H9 (cell line): ENCODE measurements around the gene ABR. TPM values are rescaled to one million over a fixed set of nuclear protein-coding genes. Genes with fewer than 3 reads are reported as not detected.

Experiments used
- DNase-seq: peaks from one replicate; pipeline ENCODE4 v3.0.0-alpha.2; 2017
- H2AFZ ChIP-seq: one replicate; pipeline ENCODE4 v1.6.1; 2013; ENCODE audit warnings: mild to moderate bottlenecking, low read length, control low read depth, moderate library complexity
- H2AK5ac ChIP-seq: 2 replicates; pipeline ENCODE4 v1.6.1; 2013; ENCODE audit warnings: low read length, control low read depth, mixed read lengths; ENCODE audit not compliant: insufficient read length
- H2BK120ac ChIP-seq: one replicate; pipeline ENCODE4 v1.6.1; 2013; ENCODE audit warnings: low read depth, mild to moderate bottlenecking, low read length, control low read depth, inconsistent platforms; ENCODE audit not compliant: poor library complexity, severe bottlenecking
- H2BK12ac ChIP-seq: 2 replicates; pipeline ENCODE4 v1.6.1; 2013; ENCODE audit warnings: low read length, control low read depth, mixed read lengths, low read depth; ENCODE audit not compliant: insufficient read length
- H2BK15ac ChIP-seq: 2 replicates; pipeline ENCODE4 v1.6.1; 2013; ENCODE audit warnings: low read depth, low read length, control low read depth
- H2BK20ac ChIP-seq: one replicate; pipeline ENCODE4 v1.6.1; 2013; ENCODE audit warnings: low read depth, mild to moderate bottlenecking, low read length, control low read depth, inconsistent platforms; ENCODE audit not compliant: poor library complexity, severe bottlenecking
- H2BK5ac ChIP-seq: 2 replicates; pipeline ENCODE4 v1.6.1; 2013; ENCODE audit warnings: low read length, control low read depth, mixed read lengths; ENCODE audit not compliant: insufficient read length
- H3K14ac ChIP-seq: 2 replicates; pipeline ENCODE4 v1.6.1; 2013; ENCODE audit warnings: low read length, control low read depth; ENCODE audit not compliant: insufficient read depth
- H3K18ac ChIP-seq: 2 replicates; pipeline ENCODE4 v1.6.1; 2013; ENCODE audit warnings: low read depth, mild to moderate bottlenecking, mixed read lengths, low read length, control low read depth; ENCODE audit not compliant: insufficient read length
- H3K23ac ChIP-seq: 2 replicates; pipeline ENCODE4 v1.6.1; 2013; ENCODE audit warnings: low read length, control low read depth, mixed read lengths, low read depth; ENCODE audit not compliant: insufficient read length
- H3K23me2 ChIP-seq: 2 replicates; pipeline ENCODE4 v1.6.1; 2013; ENCODE audit warnings: low read depth, mild to moderate bottlenecking, mixed read lengths, low read length, control low read depth; ENCODE audit not compliant: insufficient read length, poor library complexity, severe bottlenecking
- H3K27ac ChIP-seq: 2 replicates; pipeline ENCODE4 v1.5.1; 2013; ENCODE audit warnings: low read length, control low read depth, mixed read lengths, low read depth; ENCODE audit not compliant: insufficient read length
- H3K27me3 ChIP-seq: 2 replicates; pipeline ENCODE4 v1.6.1; 2013; ENCODE audit warnings: low read length, control low read depth, inconsistent platforms; ENCODE audit not compliant: insufficient read depth
- H3K4ac ChIP-seq: 2 replicates; pipeline ENCODE4 v1.6.1; 2013; ENCODE audit warnings: low read depth, mild to moderate bottlenecking, control low read depth, inconsistent platforms, low read length, moderate library complexity
- H3K4me1 ChIP-seq: 2 replicates; pipeline ENCODE4 v1.6.1; 2013; ENCODE audit warnings: low read length, control low read depth, inconsistent platforms; ENCODE audit not compliant: insufficient read depth
- H3K4me2 ChIP-seq: 2 replicates; pipeline ENCODE4 v1.6.1; 2013; ENCODE audit warnings: low read length, control low read depth, mixed read lengths; ENCODE audit not compliant: insufficient read length, insufficient read depth
- H3K56ac ChIP-seq: 2 replicates; pipeline ENCODE4 v1.6.1; 2013; ENCODE audit warnings: low read depth, mild to moderate bottlenecking, mixed read lengths, low read length, control low read depth; ENCODE audit not compliant: insufficient read length
- H3K79me1 ChIP-seq: 2 replicates; pipeline ENCODE4 v1.6.1; 2013; ENCODE audit warnings: low read depth, mild to moderate bottlenecking, moderate library complexity, low read length, control low read depth, inconsistent platforms; ENCODE audit not compliant: insufficient read depth, poor library complexity, severe bottlenecking
- H3K79me2 ChIP-seq: 2 replicates; pipeline ENCODE4 v1.6.1; 2013; ENCODE audit warnings: low read length, control low read depth, inconsistent platforms; ENCODE audit not compliant: insufficient read depth
- H3K9ac ChIP-seq: 2 replicates; pipeline ENCODE4 v1.6.1; 2013; ENCODE audit warnings: low read length, control low read depth, mixed read lengths; ENCODE audit not compliant: insufficient read length; ENCODE audit errors: extremely low read depth
- H3K9me3 ChIP-seq: one replicate; pipeline ENCODE4 v1.6.1; 2013; ENCODE audit warnings: low read depth, low read length, inconsistent platforms; ENCODE audit not compliant: control insufficient read depth
- H3T11ph ChIP-seq: one replicate; pipeline ENCODE4 v1.6.1; 2013; ENCODE audit warnings: mild to moderate bottlenecking, low read length, control low read depth, inconsistent platforms
- H4K20me1 ChIP-seq: one replicate; pipeline ENCODE4 v1.6.1; 2013; ENCODE audit not compliant: control insufficient read depth, insufficient read length, insufficient read depth
- H4K5ac ChIP-seq: 2 replicates; pipeline ENCODE4 v1.6.1; 2013; ENCODE audit warnings: low read depth, mild to moderate bottlenecking, mixed read lengths, low read length, control low read depth; ENCODE audit not compliant: insufficient read length
- H4K8ac ChIP-seq: replicated peaks from 2 replicates; pipeline ENCODE4 v1.6.1; 2013; ENCODE audit warnings: low read length, control low read depth, mixed read lengths, low read depth; ENCODE audit not compliant: insufficient read length
- H4K91ac ChIP-seq: 2 replicates; pipeline ENCODE4 v1.6.1; 2013; ENCODE audit warnings: low read depth, mild to moderate bottlenecking, moderate library complexity, mixed read lengths, low read length, control low read depth; ENCODE audit not compliant: insufficient read length
- H3K27ac Mint-ChIP-seq, 3 experiments: 2 replicates in 2 of 3; 3 replicates in 1 of 3; pipeline ENCODE4 v1.8.0; 2020 to 2021; ENCODE audit warnings: mixed read lengths in 3 of 3, mild to moderate bottlenecking in 1 of 3, moderate library complexity in 1 of 3
- H3K27me3 Mint-ChIP-seq: 2 replicates; pipeline ENCODE4 v1.8.0; 2021; ENCODE audit warnings: low read depth, mild to moderate bottlenecking, moderate library complexity, mixed read lengths
- H3K36me3 Mint-ChIP-seq, 3 experiments: 2 replicates in 2 of 3; 3 replicates in 1 of 3; pipeline ENCODE4 v1.8.0; 2020 to 2021; ENCODE audit warnings: low read depth in 3 of 3, mixed read lengths in 3 of 3; ENCODE audit not compliant: insufficient read depth in 1 of 3
- H3K4me1 Mint-ChIP-seq, 2 experiments: 2 replicates each; pipeline ENCODE4 v1.8.0; 2020; ENCODE audit warnings: mixed read lengths in 2 of 2
- H3K4me3 Mint-ChIP-seq, 2 experiments: 2 replicates in 1 of 2; 3 replicates in 1 of 2; pipeline ENCODE4 v1.8.0; 2020 to 2021; ENCODE audit warnings: mild to moderate bottlenecking in 2 of 2, mixed read lengths in 2 of 2, moderate library complexity in 1 of 2
- H3K9me3 Mint-ChIP-seq, 2 experiments: 2 replicates in 1 of 2; 3 replicates in 1 of 2; pipeline ENCODE4 v1.8.0; 2020; ENCODE audit warnings: mild to moderate bottlenecking in 2 of 2, mixed read lengths in 2 of 2, moderate library complexity in 1 of 2
- WGBS: extraction: QIAGEN DNeasy Blood & Tissue Kit; methylation state at CpG from one replicate; pipeline ENCODE4 v1.1.7; 2013; ENCODE audit warnings: missing lambda C conversion rate, low lambda C conversion rate, mixed read lengths; ENCODE audit not compliant: insufficient read length; ENCODE audit errors: extremely low coverage; 5-methylcytosine and 5-hydroxymethylcytosine counted together
- total RNA-seq: library from RNA; stranded (reverse); gene quantifications from 2 replicates; pipeline ENCODE4 v1.2.1, GENCODE V29; 2021
- TF ChIP-seq, protein P1 (sequence below): fragments of 200-600 bp; sonication (generic); conservative IDR thresholded peaks from 3 replicates; pipeline ENCODE4 v1.8.0; 2021; ENCODE audit warnings: antibody characterized with exemption, mild to moderate bottlenecking

ABR gene
- total RNA-seq, 1 experiment from 2014 or later = 34.7 TPM

DNA sequence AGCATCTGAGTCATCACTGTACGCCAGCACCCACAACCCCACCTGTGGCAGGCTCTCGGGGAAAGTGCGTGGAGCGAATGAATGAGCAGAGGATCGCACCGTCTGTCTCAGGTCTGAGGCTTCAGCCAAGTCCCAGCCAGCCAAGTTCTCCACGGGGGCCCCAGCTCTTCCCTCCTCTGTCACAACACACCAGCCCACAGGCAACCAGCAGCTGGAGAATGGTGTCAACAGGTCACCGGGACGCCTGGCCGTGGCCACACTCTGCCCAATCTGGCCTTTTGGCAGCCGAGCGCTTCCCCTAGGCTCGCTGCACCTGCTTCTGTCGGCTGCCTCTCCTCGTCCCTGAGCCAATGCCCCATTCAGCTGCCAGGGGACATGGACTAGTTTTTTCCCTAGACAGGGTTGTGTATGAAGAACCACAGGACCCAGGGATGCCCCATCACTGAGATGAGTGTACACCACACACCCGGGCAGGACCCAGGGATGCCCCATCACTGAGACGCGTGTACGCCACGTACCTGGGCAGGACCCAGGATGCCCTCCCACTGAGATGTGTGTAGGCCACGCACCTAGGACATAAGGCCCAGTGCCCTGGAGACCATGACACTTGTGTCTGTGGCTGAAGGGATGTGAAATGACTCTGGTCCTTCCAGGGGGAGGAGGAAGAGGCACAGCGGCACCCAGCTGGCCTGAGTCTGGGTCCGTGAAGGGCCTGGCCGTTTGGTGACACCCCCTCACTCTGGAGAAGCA is 52.8 kb downstream of the ABR start:
- H3K27ac ChIP-seq = no peak overlapping the region
- no peak overlapping the region for H2BK120ac ChIP-seq
- no CpG with 5 or more reads among the region's 24 CpGs for WGBS
- H2AK5ac ChIP-seq = no peak overlapping the region
- no peak overlapping the region for H3K4me3 Mint-ChIP-seq
- no peak overlapping the region for H3K27ac Mint-ChIP-seq
- no peaks in the 10 kb centered on the region for H3K79me2 ChIP-seq
- H4K20me1 ChIP-seq = no peaks in the 10 kb centered on the region
- no peak overlapping the region for H3K4ac ChIP-seq
- peaks cover 1 to 2% of the 10 kb centered on the region in 2 experiments; a peak in 3 of 5 replicates for H3K9me3 Mint-ChIP-seq
- H4K91ac ChIP-seq = no peak overlapping the region
- DNase-seq = no peak
- H3K18ac ChIP-seq = no peak overlapping the region
- no peak overlapping the region for H2AFZ ChIP-seq
- no peak overlapping the region for H3K23ac ChIP-seq
- no peak overlapping the region for H3K9ac ChIP-seq
- H2BK5ac ChIP-seq = no peak overlapping the region
- H3K23me2 ChIP-seq = no peaks in the 10 kb centered on the region
- no peak overlapping the region for H4K5ac ChIP-seq
- no peak overlapping the region for H4K8ac ChIP-seq
- H3K79me1 ChIP-seq = no peaks in the 10 kb centered on the region
- no peak overlapping the region for H3K14ac ChIP-seq
- H2BK20ac ChIP-seq = no peak overlapping the region
- no peak overlapping the region for H2BK15ac ChIP-seq
- peaks cover 0 to 15% of the 10 kb centered on the region in 2 experiments; a peak in 3 of 4 replicates for H3K4me1 Mint-ChIP-seq
- no peaks in the 10 kb centered on the region for H3K4me1 ChIP-seq
- no peak overlapping the region for H3K4me2 ChIP-seq
- TF ChIP-seq, protein P1, sequence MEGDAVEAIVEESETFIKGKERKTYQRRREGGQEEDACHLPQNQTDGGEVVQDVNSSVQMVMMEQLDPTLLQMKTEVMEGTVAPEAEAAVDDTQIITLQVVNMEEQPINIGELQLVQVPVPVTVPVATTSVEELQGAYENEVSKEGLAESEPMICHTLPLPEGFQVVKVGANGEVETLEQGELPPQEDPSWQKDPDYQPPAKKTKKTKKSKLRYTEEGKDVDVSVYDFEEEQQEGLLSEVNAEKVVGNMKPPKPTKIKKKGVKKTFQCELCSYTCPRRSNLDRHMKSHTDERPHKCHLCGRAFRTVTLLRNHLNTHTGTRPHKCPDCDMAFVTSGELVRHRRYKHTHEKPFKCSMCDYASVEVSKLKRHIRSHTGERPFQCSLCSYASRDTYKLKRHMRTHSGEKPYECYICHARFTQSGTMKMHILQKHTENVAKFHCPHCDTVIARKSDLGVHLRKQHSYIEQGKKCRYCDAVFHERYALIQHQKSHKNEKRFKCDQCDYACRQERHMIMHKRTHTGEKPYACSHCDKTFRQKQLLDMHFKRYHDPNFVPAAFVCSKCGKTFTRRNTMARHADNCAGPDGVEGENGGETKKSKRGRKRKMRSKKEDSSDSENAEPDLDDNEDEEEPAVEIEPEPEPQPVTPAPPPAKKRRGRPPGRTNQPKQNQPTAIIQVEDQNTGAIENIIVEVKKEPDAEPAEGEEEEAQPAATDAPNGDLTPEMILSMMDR = no peak
- H3K9me3 ChIP-seq = no peaks in the 10 kb centered on the region
- H3K56ac ChIP-seq = no peak overlapping the region
- peaks cover 13% of the 10 kb centered on the region for H3K27me3 Mint-ChIP-seq
- peaks cover 1 to 13% (median 3%) of the 10 kb centered on the region in 3 experiments; a peak in 5 of 7 replicates for H3K36me3 Mint-ChIP-seq
- no peak overlapping the region for H2BK12ac ChIP-seq
- no peak overlapping the region for H3T11ph ChIP-seq
- H3K27me3 ChIP-seq = no peaks in the 10 kb centered on the region
